ENCODE results near the gene EHD4.

EHD4 gene

GRCh38 chr15:41988896-41989572 is 16.7 kb upstream of the EHD4 start:
- H3K36me3 Mint-ChIP-seq (ENCODE audit: low read depth): no peaks in the 10 kb centered on the region
- H3K27ac Mint-ChIP-seq: no peak overlapping the region

GRCh38 chr15:41987925-41988275 is 15.5 kb upstream of the EHD4 start:
- H3K9me3 Mint-ChIP-seq: no peaks in the 10 kb centered on the region

More at GRCh38 chr15:41988896-41989572, 16.7 kb upstream of the EHD4 start:
- H3K9me3 Mint-ChIP-seq: no peaks in the 10 kb centered on the region
- no peak overlapping the region for H3K4me3 Mint-ChIP-seq
- no peaks in the 10 kb centered on the region for H3K27me3 Mint-ChIP-seq
- H3K4me1 Mint-ChIP-seq (ENCODE audit: low read depth): no peaks in the 10 kb centered on the region

DNA sequence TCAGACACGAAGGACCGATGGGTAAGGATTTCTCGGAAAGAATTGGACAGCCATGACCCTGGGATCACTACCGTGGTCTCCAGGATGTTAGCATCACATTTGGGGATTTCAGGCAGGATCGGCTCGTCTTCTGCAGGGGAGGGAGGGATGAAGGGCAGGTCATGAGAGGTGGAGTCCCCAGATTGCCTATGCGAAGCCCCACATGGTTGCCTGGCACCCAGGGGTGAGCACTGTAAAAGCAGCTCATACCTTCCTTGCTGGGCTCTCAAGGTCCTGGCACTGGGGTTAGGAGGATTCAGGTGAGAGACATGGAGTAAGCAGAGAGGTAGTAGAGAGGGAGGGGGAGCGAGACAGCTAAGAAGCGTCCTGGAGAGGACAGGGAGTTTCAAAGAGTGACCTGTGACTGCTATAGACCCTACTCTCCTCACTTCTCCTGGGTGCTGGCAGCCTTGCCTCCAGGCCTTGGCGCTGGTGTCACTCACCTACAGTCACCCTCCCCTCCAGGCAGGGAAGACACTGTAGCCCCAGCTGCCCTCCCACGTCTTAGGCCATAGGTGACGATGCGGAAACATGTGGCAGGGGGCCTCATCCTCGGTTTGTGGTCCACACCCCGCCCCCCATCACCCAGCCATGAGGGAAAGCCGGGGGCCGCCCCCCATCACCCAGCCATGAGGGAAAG is 15.0 kb upstream of the EHD4 start:
- no peaks in the 10 kb centered on the region for H3K9me3 Mint-ChIP-seq
- no peaks in the 10 kb centered on the region for H3K27me3 Mint-ChIP-seq
- no peak overlapping the region for H3K4me3 Mint-ChIP-seq
- no peaks in the 10 kb centered on the region for H3K4me1 Mint-ChIP-seq (ENCODE audit: low read depth)
- H3K36me3 Mint-ChIP-seq (ENCODE audit: low read depth): no peaks in the 10 kb centered on the region
- no peak overlapping the region for H3K27ac Mint-ChIP-seq

More at GRCh38 chr15:41987925-41988275, 15.5 kb upstream of the EHD4 start:
- Mint-ChIP-seq H3K4me3 (no peak overlapping the region), H3K36me3 (ENCODE audit: low read depth) (no peaks in the 10 kb centered on the region), H3K27ac (no peak overlapping the region), H3K4me1 (ENCODE audit: low read depth) (no peaks in the 10 kb centered on the region), H3K27me3 (no peaks in the 10 kb centered on the region)

- H3K27me3 Mint-ChIP-seq: no peaks in the 10 kb centered on the region
- H3K4me3 Mint-ChIP-seq: no peak overlapping the region
- H3K27ac Mint-ChIP-seq: no peak overlapping the region
- no peaks in the 10 kb centered on the region for H3K36me3 Mint-ChIP-seq (ENCODE audit: low read depth)
- no peaks in the 10 kb centered on the region for H3K9me3 Mint-ChIP-seq
- H3K4me1 Mint-ChIP-seq (ENCODE audit: low read depth): no peaks in the 10 kb centered on the region
These were observed 13.1 kb upstream of the EHD4 start for GRCh38 chr15:41985236-41986160.

DNA sequence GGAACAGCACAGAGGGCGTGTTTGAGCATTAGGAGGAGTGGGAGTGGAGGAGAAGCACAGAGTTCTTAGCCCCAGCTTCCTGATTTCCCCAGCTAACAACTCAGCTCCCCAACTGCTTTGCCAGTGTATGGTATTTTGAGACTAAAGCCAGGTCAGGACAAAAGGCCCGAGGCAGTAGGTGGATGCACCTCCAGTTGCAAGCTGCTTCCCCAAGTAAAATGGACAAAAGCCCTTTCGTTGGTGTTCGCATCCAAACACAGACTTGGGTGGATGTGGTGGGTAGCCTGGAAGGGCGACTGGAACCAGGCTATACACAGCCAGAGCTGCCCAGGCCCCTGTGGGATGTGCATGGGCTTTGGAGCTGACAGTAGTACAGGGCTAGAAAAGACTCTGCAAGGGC is 12.3 kb upstream of the EHD4 start:
- Mint-ChIP-seq H3K27ac (no peak overlapping the region), H3K4me1 (ENCODE audit: low read depth) (no peaks in the 10 kb centered on the region), H3K27me3 (no peaks in the 10 kb centered on the region), H3K9me3 (no peaks in the 10 kb centered on the region), H3K36me3 (ENCODE audit: low read depth) (no peaks in the 10 kb centered on the region), H3K4me3 (no peak overlapping the region)

DNA sequence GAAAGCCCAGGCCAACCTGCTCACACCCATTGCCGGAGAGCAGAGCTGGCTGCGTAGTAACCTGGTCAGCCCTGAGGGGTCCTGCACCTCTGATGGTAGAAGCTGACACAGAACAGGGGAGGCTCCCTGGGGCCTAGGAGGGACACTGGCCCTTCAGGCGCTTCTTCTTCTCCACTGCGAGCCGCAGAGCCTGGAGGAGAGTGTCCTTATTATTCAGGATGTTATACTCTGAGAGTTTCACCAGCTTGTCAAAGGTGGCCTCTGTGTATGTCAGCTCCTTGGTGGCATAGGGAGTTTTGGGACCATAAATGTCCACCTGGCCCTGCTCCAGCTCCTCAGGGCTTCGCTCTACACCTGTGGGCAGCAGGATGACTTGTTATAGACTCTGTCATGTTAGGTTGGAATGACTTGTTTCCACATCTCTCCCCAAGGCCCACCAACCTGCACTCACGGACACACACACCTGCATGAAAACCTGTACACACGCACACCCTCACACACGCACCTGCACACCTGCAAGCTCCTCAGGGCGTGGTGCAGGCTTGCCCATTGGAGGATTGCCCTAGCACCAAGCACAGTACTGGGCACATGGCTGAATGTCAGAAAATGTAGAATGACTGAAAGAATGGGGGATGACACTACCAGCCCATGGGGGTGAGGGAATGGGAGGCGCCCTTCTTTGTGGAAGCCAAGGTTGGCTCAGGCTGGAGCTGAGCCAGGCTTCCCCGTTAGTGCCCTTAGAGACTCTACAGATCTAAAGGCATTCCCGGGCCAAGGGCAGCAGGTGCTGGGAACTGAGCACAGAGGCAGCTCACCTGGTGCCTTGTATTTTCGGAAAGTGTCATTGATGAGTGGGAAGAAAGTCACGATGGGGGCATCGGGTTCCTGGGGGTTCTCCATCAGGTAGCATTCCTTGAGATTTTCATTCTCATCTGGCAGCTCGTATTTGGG is 11.5 kb upstream of the EHD4 start:
- H3K36me3 Mint-ChIP-seq (ENCODE audit: low read depth): no peaks in the 10 kb centered on the region
- no peaks in the 10 kb centered on the region for H3K4me1 Mint-ChIP-seq (ENCODE audit: low read depth)
- no peaks in the 10 kb centered on the region for H3K9me3 Mint-ChIP-seq
- H3K4me3 Mint-ChIP-seq: no peak overlapping the region
- no peaks in the 10 kb centered on the region for H3K27me3 Mint-ChIP-seq
- no peak overlapping the region for H3K27ac Mint-ChIP-seq

GRCh38 chr15:41983221-41983620 is 10.9 kb upstream of the EHD4 start:
- no peaks in the 10 kb centered on the region for H3K27me3 Mint-ChIP-seq
- H3K4me1 Mint-ChIP-seq (ENCODE audit: low read depth): no peaks in the 10 kb centered on the region
- H3K36me3 Mint-ChIP-seq (ENCODE audit: low read depth): no peaks in the 10 kb centered on the region
- H3K27ac Mint-ChIP-seq: no peak overlapping the region
- no peaks in the 10 kb centered on the region for H3K9me3 Mint-ChIP-seq
- H3K4me3 Mint-ChIP-seq: no peak overlapping the region

- H3K4me1 Mint-ChIP-seq (ENCODE audit: low read depth): no peaks in the 10 kb centered on the region
- no peaks in the 10 kb centered on the region for H3K36me3 Mint-ChIP-seq (ENCODE audit: low read depth)
- no peak overlapping the region for H3K27ac Mint-ChIP-seq
- H3K27me3 Mint-ChIP-seq: peaks cover 2% of the 10 kb centered on the region
- H3K4me3 Mint-ChIP-seq: no peak overlapping the region
- no peaks in the 10 kb centered on the region for H3K9me3 Mint-ChIP-seq
These were observed 10.0 kb upstream of the EHD4 start for GRCh38 chr15:41982133-41982930.

DNA sequence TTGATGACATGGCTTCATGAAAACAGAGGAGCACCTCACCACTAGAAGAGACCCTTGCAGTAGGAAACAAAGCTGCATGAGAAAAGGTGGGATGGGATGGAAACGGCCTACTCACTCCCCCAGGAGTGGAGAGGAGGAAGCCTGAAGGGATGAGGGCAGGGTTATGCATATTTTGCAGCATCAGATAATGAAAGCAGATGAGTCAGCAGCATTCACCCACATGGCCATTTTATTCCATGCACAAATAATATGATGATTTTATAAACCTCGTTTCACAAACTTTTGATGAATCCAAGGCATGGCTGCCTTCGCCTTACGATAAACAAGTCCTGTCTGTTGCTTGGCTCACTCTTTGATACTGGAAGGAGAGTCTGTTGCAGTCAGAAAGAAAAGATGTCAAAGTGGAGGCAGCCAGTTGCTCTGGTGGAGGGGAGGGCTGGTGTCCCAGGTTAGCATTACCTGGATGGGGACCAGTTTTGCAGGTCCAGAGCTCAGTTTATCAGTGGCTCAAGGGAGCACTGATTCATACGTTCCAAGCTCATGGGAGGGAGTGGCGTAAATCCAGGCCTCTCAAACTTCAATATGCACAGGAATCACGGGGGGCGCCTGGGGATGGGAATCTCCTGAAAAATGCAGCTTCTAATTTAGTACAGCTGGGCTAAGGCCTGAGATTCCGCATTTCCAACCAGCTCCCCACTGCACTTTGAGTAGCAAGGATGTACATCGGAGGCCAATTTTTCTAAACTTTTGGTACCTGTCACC is 9.2 kb upstream of the EHD4 start:
- H3K36me3 Mint-ChIP-seq (ENCODE audit: low read depth): no peaks in the 10 kb centered on the region
- peaks cover 10% of the 10 kb centered on the region for H3K27me3 Mint-ChIP-seq
- no peak overlapping the region for H3K27ac Mint-ChIP-seq
- H3K4me3 Mint-ChIP-seq: no peak overlapping the region
- H3K9me3 Mint-ChIP-seq: no peaks in the 10 kb centered on the region
- no peaks in the 10 kb centered on the region for H3K4me1 Mint-ChIP-seq (ENCODE audit: low read depth)

DNA sequence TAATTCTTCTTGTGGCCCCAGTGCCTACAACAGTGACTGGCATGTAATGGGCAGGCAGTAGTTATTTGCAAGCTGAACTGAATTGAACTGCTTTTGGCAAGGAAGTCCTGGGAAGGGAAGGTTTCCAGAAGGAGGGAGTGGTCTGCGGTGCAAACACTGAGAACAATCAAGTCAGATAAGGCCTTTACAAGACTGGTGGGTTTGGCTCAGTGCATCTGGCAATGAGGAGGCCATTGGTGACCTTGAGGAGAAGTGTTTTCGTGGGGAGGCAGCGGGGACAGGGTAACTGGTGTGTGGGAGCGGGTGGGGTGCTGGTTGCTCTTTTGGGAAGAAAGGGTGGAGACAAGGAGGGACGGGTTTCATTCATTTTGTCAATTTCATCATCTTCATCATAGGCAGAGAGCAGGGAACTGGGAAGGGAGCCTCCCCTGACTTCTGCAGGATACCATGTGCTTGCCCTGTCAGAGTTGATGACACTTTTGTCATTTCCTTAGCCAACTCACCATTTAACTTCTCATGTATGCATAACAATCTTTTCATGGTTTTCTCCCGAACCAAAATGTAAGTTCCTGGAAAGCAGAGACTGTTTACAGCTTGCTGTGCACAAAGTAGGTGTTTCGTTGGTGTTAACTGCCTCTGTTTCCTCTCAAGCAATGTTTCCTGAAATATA is 8.4 kb upstream of the EHD4 start:
- no peaks in the 10 kb centered on the region for H3K9me3 Mint-ChIP-seq
- H3K4me3 Mint-ChIP-seq: no peak overlapping the region
- no peak overlapping the region for H3K27ac Mint-ChIP-seq
- peaks cover 11% of the 10 kb centered on the region for H3K27me3 Mint-ChIP-seq
- H3K4me1 Mint-ChIP-seq (ENCODE audit: low read depth): no peaks in the 10 kb centered on the region
- no peaks in the 10 kb centered on the region for H3K36me3 Mint-ChIP-seq (ENCODE audit: low read depth)

GRCh38 chr15:41979493-41980266 is 7.3 kb upstream of the EHD4 start:
- Mint-ChIP-seq H3K27me3 (peaks cover 20% of the 10 kb centered on the region), H3K9me3 (no peaks in the 10 kb centered on the region), H3K4me1 (ENCODE audit: low read depth) (no peaks in the 10 kb centered on the region), H3K27ac (no peak overlapping the region), H3K36me3 (ENCODE audit: low read depth) (no peaks in the 10 kb centered on the region), H3K4me3 (no peak overlapping the region)

- H3K9me3 Mint-ChIP-seq: no peaks in the 10 kb centered on the region
- no peaks in the 10 kb centered on the region for H3K36me3 Mint-ChIP-seq (ENCODE audit: low read depth)
- no peak overlapping the region for H3K27ac Mint-ChIP-seq
- peaks cover 6% of the 10 kb centered on the region for H3K4me1 Mint-ChIP-seq (ENCODE audit: low read depth)
- no peak overlapping the region for H3K4me3 Mint-ChIP-seq
- peaks cover 29% of the 10 kb centered on the region for H3K27me3 Mint-ChIP-seq
These were observed 6.2 kb upstream of the EHD4 start for GRCh38 chr15:41978534-41978933.
